ENCODE measurements around the gene SOX5.

SOX5 gene

DNA sequence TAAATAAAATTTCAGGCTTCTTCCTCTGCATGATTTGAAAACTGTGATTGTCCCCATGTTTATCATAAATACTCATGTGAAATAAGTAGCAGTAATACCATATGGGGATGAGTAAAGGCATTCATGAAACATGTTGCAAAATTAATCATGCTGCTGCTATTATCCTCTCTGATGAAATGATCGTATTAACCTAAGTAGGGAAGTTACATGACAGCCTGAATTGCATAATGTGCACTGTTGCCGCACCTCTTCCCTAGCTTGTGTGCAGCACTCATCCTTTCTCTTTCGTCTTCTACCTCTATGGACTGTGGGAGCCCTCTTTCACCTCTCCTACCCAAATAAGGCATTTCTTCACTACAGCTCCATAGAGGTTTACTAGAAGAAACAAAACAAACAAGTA, 367.6 kb downstream of the SOX5 start:
- no peak for DNase-seq (ENCODE audit: low read depth in 1 of 2, low spot score in 1 of 2)
- in situ Hi-C loops (cut with HindIII; ENCODE audit: low pct_unique_long_range_greater_than_20kb, low sequenced_read_pairs), result no loop called here
- TF ChIP-seq JUND (IDR thresholded peaks at IDR 0.05; ENCODE audit: low read depth), result no peak

DNA sequence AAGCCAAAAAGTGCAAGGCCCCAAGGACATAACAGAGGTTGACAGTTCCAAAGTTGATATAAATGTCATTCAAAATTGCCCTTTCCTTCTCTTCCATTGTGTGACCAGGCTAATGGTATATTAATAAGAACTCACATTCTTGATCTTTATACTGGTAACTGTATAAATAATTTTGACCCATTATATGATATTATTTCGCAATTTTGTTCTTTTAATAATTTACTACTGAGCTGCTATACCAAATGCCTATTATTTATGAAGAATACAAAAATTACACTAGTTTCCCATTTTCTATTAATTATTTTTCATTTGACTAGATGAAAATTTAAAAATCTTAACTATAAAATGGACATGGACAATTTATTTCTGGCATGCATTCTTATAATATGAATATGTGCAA, 370.2 kb downstream of the SOX5 start:
- no peak for DNase-seq (ENCODE audit: low read depth in 1 of 2, low spot score in 1 of 2)
- in situ Hi-C loops (cut with HindIII; ENCODE audit: low pct_unique_long_range_greater_than_20kb, low sequenced_read_pairs), result no loop called here
- no peak for TF ChIP-seq JUND (IDR thresholded peaks at IDR 0.05; ENCODE audit: low read depth)

DNA sequence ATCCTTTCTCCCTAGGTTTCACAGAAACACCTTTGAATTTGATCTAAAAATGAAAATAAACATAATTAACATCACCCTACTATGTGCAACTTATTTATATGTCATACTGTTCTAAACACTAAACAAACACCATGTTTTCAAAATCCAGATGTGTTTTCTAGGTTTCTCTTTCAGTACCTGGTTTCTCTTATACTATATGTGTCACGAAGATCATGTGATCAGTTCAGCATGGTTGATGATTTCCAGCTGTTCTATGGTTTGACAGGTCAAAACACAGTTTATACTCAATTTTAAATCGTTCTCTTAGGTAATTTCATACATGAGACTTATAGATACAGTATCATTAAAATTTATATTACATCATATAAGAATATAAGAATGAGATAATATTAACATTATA, 373.1 kb downstream of the SOX5 start:
- in situ Hi-C loops (cut with HindIII; ENCODE audit: low pct_unique_long_range_greater_than_20kb, low sequenced_read_pairs), result no loop called here
- no peak for TF ChIP-seq JUND (IDR thresholded peaks at IDR 0.05; ENCODE audit: low read depth)
- no peak for DNase-seq (ENCODE audit: low read depth in 1 of 2, low spot score in 1 of 2)

DNA sequence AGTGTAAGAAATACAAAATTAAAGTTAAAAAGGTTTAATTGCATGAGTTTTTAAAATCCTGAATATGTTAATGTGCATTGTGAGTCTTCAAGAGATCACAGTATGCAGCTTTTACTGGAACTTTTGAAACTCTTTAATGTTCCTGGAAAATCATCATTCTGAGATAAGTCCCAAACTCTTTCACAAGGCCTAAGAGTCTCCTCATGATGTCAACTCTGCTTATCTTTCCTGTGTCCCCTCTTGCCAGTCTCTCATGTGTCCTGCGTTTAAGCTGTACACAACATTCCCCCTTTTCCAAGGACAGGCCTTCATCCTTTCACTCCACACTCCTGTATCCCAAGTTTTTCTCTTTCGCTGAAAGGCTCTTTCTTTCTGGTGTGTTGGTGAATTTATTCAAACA, 380.1 kb downstream of the SOX5 start:
- TF ChIP-seq JUND (IDR thresholded peaks at IDR 0.05; ENCODE audit: low read depth), result no peak
- in situ Hi-C loops (cut with HindIII; ENCODE audit: low pct_unique_long_range_greater_than_20kb, low sequenced_read_pairs), result no loop called here
- DNase-seq (ENCODE audit: low read depth in 1 of 2, low spot score in 1 of 2), result no peak

DNA sequence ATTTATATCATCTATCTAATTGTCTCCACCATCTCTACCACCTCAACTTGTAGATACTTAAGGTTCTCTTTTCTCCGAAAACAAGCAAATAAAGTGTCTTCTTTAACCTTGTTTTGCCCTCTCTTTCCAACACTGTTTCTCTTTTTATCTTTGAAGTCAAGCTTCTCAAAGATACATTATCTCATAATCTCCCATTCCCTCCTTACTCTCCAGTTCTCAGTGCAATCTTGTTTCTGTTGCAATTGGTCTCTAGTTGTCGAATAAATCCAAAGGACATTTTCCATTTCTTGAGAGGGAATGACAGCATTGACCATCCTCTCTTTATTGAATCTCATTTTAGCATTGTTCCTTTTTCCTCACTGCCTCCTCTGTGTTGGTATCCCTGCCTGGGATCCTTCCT, 383.3 kb downstream of the SOX5 start:
- DNase-seq (ENCODE audit: low read depth in 1 of 2, low spot score in 1 of 2), result no peak
- in situ Hi-C loops (cut with HindIII; ENCODE audit: low pct_unique_long_range_greater_than_20kb, low sequenced_read_pairs), result no loop called here
- TF ChIP-seq JUND (IDR thresholded peaks at IDR 0.05; ENCODE audit: low read depth), result no peak

DNA sequence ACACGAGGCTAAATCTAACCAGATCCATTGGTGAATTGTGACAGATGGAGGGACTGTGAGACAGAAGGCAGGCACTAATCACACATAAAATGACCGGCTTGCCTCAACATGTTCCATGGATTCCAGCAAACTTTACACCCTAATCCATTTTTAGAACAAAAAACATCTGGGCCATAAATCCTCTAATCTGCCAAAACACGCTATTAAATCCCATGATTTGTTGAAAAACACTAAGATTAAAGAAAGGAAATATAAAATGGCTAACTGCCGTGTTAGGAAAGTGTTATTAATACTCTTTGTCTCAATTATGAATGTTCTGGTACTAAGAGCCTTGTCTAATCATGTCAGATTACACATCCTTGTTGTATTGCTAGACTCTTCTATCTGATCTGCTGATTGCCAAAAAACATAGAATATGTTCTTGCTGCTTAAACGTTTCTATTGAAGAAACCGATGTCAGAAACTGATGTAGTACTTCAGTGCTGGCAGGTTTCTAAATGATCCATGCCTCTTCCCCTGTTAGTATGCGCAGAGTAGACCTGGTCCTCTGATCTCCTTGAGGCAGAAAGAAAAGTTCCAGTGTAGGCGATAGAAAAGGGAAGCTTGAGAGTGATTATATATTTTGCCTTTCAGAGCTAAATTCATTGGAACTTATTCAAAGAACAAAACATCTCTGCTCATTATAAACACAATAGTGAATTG, 384.9 kb downstream of the SOX5 start:
- in situ Hi-C loops (cut with HindIII; ENCODE audit: low pct_unique_long_range_greater_than_20kb, low sequenced_read_pairs), result no loop called here
- TF ChIP-seq JUND (IDR thresholded peaks at IDR 0.05; ENCODE audit: low read depth), result no peak
- no peak for DNase-seq (ENCODE audit: low read depth in 1 of 2, low spot score in 1 of 2)

DNA sequence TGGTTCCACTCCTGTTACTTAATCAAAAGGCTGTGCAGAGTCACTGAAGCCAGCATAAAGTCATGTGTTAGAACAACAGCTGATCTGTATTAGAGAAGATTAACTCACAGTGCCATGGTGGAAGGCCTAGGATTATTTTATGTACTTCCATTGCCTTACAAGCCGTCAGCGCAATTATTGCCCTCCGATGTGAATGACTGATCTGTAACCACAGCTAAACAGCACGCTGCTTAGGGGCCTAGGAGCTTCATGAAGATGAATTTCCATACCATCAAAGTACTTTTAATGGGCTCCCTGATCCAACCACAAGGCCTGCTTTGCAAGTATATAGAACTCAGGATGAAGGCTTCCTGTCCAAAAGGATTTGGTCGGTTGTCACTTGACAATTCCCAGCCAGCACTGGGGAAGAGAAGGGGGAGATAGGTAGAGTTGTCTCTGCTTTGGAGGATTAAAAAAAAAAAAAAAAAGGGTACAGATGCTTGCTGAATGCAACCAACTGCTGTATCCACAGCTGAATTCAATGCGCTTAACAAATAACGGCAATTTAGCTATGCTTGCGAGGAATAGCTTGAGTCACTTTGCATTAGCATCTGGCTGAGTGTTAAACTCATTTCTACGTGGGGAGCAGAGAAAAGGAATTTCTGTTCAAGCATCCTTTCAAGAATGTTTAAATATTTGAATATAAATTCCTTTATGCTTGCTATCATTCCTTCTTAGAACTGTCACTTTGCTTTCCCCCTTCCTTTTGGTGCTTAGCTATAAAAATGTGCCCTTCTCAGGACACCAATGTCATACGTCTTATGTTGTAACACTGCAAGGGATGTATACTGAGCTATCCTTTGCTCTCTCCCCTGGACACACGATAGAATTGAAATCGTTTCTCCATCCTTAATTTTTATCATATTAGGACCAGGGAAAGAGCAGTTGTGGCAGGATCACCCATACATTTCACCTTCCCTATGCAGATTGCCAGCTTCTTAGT, 387.8 kb downstream of the SOX5 start:
- TF ChIP-seq JUND (IDR thresholded peaks at IDR 0.05; ENCODE audit: low read depth), result no peak
- in situ Hi-C loops (cut with HindIII; ENCODE audit: low pct_unique_long_range_greater_than_20kb, low sequenced_read_pairs), result no loop called here

DNA sequence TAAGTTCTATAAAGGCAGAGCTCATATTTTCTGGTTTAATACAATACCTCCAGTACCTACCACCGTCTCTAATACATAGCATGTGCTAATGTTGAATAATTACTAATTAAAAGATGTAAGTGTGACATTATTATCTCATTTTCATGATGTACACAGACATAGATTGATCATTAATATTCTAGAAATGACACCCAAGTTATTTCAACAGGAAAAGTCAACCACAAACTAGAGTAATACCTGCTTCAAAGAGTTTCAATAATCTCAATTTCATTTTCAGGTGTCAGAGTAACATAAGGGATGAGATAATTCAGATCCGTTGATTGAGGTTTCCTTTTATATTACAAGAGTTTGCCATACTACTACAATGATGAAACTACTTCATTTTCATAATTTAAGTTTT, 388.9 kb downstream of the SOX5 start:
- no peak for TF ChIP-seq JUND (IDR thresholded peaks at IDR 0.05; ENCODE audit: low read depth)
- in situ Hi-C loops (cut with HindIII; ENCODE audit: low pct_unique_long_range_greater_than_20kb, low sequenced_read_pairs), result no loop called here
- no peak for DNase-seq (ENCODE audit: low read depth in 1 of 2, low spot score in 1 of 2)

More for the DNA sequence above, 387.8 kb downstream of the SOX5 start:
- no peak for DNase-seq (ENCODE audit: low read depth in 1 of 2, low spot score in 1 of 2)

DNA sequence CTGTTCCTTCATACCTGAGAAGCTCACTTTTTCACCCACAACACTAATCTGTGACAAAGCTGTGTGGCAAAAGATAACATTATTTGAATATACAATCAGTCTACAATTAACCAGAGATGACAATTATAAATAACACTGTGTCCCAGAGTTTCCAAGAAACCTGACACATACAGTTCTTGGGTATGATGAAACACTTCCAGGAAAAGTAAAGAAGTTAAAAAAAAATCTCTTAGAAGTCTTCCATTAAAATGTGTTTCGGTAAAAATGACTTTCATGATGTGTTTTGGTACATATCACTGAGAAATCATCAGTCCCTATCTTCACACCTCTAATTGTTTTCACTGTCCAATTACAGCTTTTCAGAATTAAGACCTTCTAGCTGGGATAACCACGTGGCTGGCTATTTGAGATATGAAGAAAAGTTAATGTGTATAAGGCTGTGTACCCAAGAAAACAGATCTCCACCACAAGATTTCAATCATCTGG, 390.2 kb downstream of the SOX5 start:
- in situ Hi-C loops (cut with HindIII; ENCODE audit: low pct_unique_long_range_greater_than_20kb, low sequenced_read_pairs), result no loop called here
- no peak for TF ChIP-seq JUND (IDR thresholded peaks at IDR 0.05; ENCODE audit: low read depth)
- DNase-seq (ENCODE audit: low read depth in 1 of 2, low spot score in 1 of 2), result no peak

DNA sequence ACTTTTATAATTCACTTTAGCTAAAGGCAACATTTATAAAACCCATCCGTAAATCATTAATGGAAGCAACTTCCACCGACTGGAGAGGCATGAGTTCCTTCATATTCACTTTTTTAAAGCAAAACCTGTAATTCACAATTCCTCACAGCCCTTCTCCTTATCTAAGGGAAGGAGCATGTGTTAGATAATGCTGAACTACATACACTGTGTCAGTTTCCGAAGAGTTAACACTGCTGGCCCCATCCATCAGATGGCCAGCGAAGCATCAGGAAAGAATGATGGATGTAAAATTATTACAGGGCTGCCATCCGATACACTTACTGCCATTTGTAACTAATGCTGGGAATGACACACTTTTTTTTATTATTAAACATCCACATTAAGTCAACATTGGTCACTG, 392.8 kb downstream of the SOX5 start:
- DNase-seq (ENCODE audit: low read depth in 1 of 2, low spot score in 1 of 2), result no peak
- TF ChIP-seq JUND (IDR thresholded peaks at IDR 0.05; ENCODE audit: low read depth), result no peak

DNA sequence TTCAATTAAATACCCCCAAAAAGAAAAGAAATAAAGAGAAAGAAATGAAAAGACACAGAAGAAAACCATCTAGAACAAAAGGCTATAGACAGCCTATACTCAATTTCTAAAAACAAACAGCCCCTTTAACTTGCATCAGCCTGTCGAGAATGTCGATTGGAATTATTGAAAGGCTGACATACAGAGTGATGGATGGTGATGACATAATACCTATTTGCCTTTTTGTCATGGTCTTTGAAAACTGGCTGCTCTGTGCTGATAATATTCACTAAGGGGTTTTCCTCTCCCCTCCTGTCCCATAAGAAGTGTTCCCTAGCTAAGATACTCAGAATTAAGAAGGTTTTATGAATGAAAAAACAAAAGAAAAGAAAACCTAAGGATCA, 393.7 kb downstream of the SOX5 start:
- TF ChIP-seq JUND (IDR thresholded peaks at IDR 0.05; ENCODE audit: low read depth), result no peak
- in situ Hi-C loops (cut with HindIII; ENCODE audit: low pct_unique_long_range_greater_than_20kb, low sequenced_read_pairs), result no loop called here

More for the DNA sequence above, 392.8 kb downstream of the SOX5 start:
- in situ Hi-C loops (cut with HindIII; ENCODE audit: low pct_unique_long_range_greater_than_20kb, low sequenced_read_pairs), result no loop called here

DNA sequence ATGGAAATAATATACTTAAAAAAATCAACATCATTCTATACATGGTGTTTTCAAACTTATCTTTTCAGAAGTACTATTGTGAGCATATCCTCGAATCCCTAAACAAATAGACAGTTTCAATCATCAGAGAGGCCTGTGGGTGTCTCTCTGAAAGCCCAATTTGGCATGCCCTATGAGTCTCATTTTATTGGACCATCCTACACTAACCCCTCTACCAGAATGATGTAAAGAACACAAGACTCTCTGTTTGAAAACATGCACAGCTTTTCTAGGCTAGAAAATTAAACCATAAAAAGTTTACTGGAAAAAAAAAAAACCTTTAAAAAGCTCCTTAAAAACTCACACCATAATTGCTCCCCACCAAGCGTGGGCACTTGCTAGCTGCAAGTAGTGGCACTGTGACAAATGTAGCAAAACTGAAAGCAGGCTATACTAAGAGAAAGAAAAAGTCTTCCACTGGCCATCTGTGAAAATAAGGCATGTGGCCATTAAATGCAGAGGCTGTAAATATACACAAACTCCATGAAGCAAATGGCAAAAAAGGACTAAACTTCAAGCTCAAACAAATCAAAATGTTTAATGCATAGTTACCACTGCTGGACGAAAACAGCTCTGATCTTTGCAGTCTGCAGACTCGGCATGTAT, 394.2 kb downstream of the SOX5 start:
- in situ Hi-C loops (cut with HindIII; ENCODE audit: low pct_unique_long_range_greater_than_20kb, low sequenced_read_pairs), result no loop called here
- no peak for TF ChIP-seq JUND (IDR thresholded peaks at IDR 0.05; ENCODE audit: low read depth)
- DNase-seq (ENCODE audit: low read depth in 1 of 2, low spot score in 1 of 2), result no peak

More for the DNA sequence above, 393.7 kb downstream of the SOX5 start:
- DNase-seq (ENCODE audit: low read depth in 1 of 2, low spot score in 1 of 2), result no peak

Measured in T47D (cell line).